ENCODE results near the gene DHX32.
"Not testable (repeated sequence)": the region's sequence is repeated elsewhere in the genome, so short reads cannot be mapped to it uniquely, and the experiment has no call there.

The DHX32 gene

DNA sequence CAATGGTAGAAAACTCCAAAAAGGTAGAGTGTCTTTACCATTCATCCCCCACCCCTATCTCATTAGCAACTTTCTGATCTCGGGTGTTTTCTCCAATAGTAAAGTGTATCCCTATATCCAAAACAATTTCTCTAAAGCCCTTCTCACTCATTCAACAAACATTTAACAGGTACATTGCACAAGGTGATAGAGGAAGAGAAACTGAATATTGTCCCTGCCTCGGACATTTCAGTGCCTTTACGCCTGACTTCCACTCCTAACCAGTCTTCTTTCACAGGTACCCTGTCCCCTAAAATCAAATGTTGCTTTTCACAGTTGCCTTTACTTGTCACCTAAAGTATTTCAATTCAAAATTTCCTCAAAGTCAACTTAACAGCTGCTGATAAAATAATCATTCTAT, 13.1 kb upstream of the DHX32 start:
- not testable (repeated sequence) for H3K4me2 ChIP-seq (ENCODE audit: low read length); DNase-seq; H3K9ac ChIP-seq (ENCODE audit: low read length); H3K4me1 ChIP-seq (ENCODE audit: control insufficient read depth, low read depth, low read length); H3K27ac ChIP-seq (ENCODE audit: low read depth, low read length); H2BK15ac ChIP-seq (replicated peaks; ENCODE audit: low read depth); H3K4me3 ChIP-seq (ENCODE audit: low read length); H4K8ac ChIP-seq (ENCODE audit: low read depth, low read length); H3K79me2 ChIP-seq (ENCODE audit: control insufficient read depth, insufficient read depth, low read length); H2AK5ac ChIP-seq (ENCODE audit: low read length); H3K56ac ChIP-seq (ENCODE audit: low read length); H3K79me1 ChIP-seq (ENCODE audit: low read length); H3K23ac ChIP-seq (ENCODE audit: low read length); H2BK5ac ChIP-seq (ENCODE audit: low read length); H3K18ac ChIP-seq (ENCODE audit: low read length); H3K36me3 ChIP-seq (ENCODE audit: control insufficient read depth, insufficient read depth, low read length); H3K4ac ChIP-seq (ENCODE audit: low read depth, low read length); H4K5ac ChIP-seq (ENCODE audit: low read length); H3K27me3 ChIP-seq (ENCODE audit: insufficient read depth, low read length, poor library complexity); H2BK120ac ChIP-seq (ENCODE audit: low read depth, low read length)
- WGBS (ENCODE audit: extremely low coverage, insufficient coverage, low lambda C conversion rate): no CpG with 5 or more reads among the region's 3 CpGs

DNA sequence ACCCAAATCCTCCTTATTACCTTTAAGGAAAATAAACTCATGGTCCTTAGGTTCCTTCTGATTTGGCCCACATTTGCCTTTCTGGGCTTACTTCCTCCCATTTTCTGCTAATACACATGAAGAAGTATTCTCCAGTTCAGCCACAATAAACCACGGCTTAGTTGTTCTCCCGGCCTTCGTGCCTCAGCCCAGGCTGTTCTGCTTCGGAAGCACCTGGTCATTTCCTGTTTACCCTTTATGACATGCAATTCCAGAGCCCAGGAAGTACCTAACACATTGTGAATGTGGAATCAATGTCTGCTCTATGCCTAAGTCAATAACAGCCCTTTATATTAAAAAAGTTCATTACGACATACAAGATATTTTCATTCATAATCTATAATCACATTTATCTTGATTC, 11.3 kb upstream of the DHX32 start:
- H3K23ac ChIP-seq (ENCODE audit: low read length); H3K4ac ChIP-seq (ENCODE audit: low read depth, low read length); H3K4me3 ChIP-seq (ENCODE audit: low read length); H2BK120ac ChIP-seq (ENCODE audit: low read depth, low read length); H3K36me3 ChIP-seq (ENCODE audit: control insufficient read depth, insufficient read depth, low read length); H4K5ac ChIP-seq (ENCODE audit: low read length); H3K27ac ChIP-seq (ENCODE audit: low read depth, low read length); H3K56ac ChIP-seq (ENCODE audit: low read length); H4K8ac ChIP-seq (ENCODE audit: low read depth, low read length); H2BK5ac ChIP-seq (ENCODE audit: low read length); H3K27me3 ChIP-seq (ENCODE audit: insufficient read depth, low read length, poor library complexity); H2BK15ac ChIP-seq (replicated peaks; ENCODE audit: low read depth); H3K18ac ChIP-seq (ENCODE audit: low read length); H3K9ac ChIP-seq (ENCODE audit: low read length); H3K4me2 ChIP-seq (ENCODE audit: low read length); H3K79me2 ChIP-seq (ENCODE audit: control insufficient read depth, insufficient read depth, low read length); H3K4me1 ChIP-seq (ENCODE audit: control insufficient read depth, low read depth, low read length); H2AK5ac ChIP-seq (ENCODE audit: low read length); H3K79me1 ChIP-seq (ENCODE audit: low read length): not testable (repeated sequence)
- WGBS (ENCODE audit: extremely low coverage, insufficient coverage, low lambda C conversion rate): no CpG with 5 or more reads among the region's 5 CpGs
- peak; percentile 22 for DNase-seq

DNA sequence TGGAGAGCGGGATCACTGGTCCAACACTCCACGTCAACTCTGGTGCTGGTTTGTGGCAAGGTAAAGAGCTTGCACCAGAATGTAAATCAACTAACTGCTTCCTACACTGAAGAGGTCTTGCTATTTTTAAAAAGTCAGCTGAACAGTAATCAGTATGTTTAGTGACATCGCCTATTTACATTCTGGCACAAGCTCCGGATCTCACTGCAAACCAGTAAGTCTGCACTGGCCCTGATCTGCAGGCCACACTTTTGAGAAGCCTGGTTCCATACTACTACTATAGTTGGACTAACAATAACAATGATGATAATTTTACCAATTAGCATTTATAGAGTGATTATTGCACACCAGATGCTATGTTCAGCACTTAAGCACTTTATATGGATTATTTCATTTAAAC, 8.3 kb upstream of the DHX32 start:
- not testable (repeated sequence) for DNase-seq; H3K56ac ChIP-seq (ENCODE audit: low read length); H3K36me3 ChIP-seq (ENCODE audit: control insufficient read depth, insufficient read depth, low read length); H3K4me2 ChIP-seq (ENCODE audit: low read length); H3K18ac ChIP-seq (ENCODE audit: low read length); H3K27me3 ChIP-seq (ENCODE audit: insufficient read depth, low read length, poor library complexity); H3K9ac ChIP-seq (ENCODE audit: low read length); H4K8ac ChIP-seq (ENCODE audit: low read depth, low read length); H3K27ac ChIP-seq (ENCODE audit: low read depth, low read length); H2AK5ac ChIP-seq (ENCODE audit: low read length); H2BK5ac ChIP-seq (ENCODE audit: low read length); H3K79me2 ChIP-seq (ENCODE audit: control insufficient read depth, insufficient read depth, low read length); H3K23ac ChIP-seq (ENCODE audit: low read length); H3K79me1 ChIP-seq (ENCODE audit: low read length); H3K4me3 ChIP-seq (ENCODE audit: low read length); H2BK120ac ChIP-seq (ENCODE audit: low read depth, low read length); H3K4ac ChIP-seq (ENCODE audit: low read depth, low read length); H3K4me1 ChIP-seq (ENCODE audit: control insufficient read depth, low read depth, low read length); H2BK15ac ChIP-seq (replicated peaks; ENCODE audit: low read depth); H4K5ac ChIP-seq (ENCODE audit: low read length)
- WGBS (ENCODE audit: extremely low coverage, insufficient coverage, low lambda C conversion rate): no CpG with 5 or more reads among the region's 4 CpGs

DNA sequence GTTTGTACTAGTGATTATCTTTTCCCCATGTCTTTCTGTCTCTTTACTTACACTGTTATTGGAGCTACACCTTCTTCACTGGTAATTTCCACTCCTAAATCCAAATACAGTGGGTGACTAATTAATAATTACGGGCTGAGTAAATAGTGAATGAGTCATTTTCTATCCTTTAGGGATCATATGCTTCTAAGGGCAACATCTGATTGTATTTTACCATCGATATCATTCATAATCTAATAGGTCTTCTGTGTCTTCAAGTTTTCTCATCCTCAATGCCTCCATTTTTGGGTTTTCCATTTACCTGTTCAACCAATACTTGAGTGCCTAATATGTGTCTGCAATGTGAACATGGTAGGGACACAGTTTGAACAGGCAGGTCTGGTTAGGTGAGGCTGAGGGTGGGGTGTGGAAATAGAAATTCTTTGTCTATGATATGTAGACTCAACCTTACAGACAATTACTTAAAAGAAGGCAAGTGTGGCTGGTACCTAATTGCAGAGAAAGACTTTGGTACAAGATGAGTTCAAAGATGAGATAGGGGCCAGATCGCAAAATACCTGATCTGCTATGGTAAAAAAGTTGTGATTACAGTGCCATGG, 5.9 kb upstream of the DHX32 start:
- H3K23ac ChIP-seq (ENCODE audit: low read length): no peak overlapping the region
- H3K4me2 ChIP-seq (ENCODE audit: low read length): no peak overlapping the region
- H2BK5ac ChIP-seq (ENCODE audit: low read length): no peak overlapping the region
- H3K27me3 ChIP-seq (ENCODE audit: insufficient read depth, low read length, poor library complexity): no peaks in the 10 kb centered on the region
- no CpG with 5 or more reads among the region's 3 CpGs for WGBS (ENCODE audit: extremely low coverage, insufficient coverage, low lambda C conversion rate)
- no peak overlapping the region for H3K56ac ChIP-seq (ENCODE audit: low read length)
- no peak for DNase-seq
- H2AK5ac ChIP-seq (ENCODE audit: low read length): no peak overlapping the region
- no peaks in the 10 kb centered on the region for H3K79me1 ChIP-seq (ENCODE audit: low read length)
- no peak overlapping the region for H3K4ac ChIP-seq (ENCODE audit: low read depth, low read length)
- no peak overlapping the region for H3K9ac ChIP-seq (ENCODE audit: low read length)
- no peak overlapping the region for H3K18ac ChIP-seq (ENCODE audit: low read length)
- no peak overlapping the region for H3K4me3 ChIP-seq (ENCODE audit: low read length)
- H3K36me3 ChIP-seq (ENCODE audit: control insufficient read depth, insufficient read depth, low read length): no peaks in the 10 kb centered on the region
- no peaks in the 10 kb centered on the region for H3K4me1 ChIP-seq (ENCODE audit: control insufficient read depth, low read depth, low read length)
- no peak overlapping the region for H2BK15ac ChIP-seq (replicated peaks; ENCODE audit: low read depth)
- H4K8ac ChIP-seq (ENCODE audit: low read depth, low read length): no peak overlapping the region
- H2BK120ac ChIP-seq (ENCODE audit: low read depth, low read length): no peak overlapping the region
- no peaks in the 10 kb centered on the region for H3K79me2 ChIP-seq (ENCODE audit: control insufficient read depth, insufficient read depth, low read length)
- no peak overlapping the region for H4K5ac ChIP-seq (ENCODE audit: low read length)
- H3K27ac ChIP-seq (ENCODE audit: low read depth, low read length): no peak overlapping the region

DNA sequence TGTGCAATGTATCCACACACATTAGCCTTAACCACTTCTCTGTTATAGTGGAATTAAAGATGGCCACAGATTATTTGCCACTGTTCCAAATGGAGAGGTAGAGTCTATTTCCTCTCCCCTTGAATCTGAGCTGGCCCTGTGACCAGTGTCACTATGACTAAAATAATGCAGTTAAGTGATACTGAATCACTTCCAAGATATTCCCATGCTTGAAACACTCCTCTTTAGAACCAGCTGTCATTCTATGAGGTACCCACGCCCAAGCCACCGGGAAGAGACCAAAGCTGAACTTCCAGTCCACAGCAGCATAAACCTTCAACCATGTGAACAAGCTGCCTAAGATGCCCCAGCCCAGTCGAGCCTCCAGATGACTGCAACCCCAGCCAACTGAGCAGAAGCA, 2.1 kb upstream of the DHX32 start:
- Histone ChIP-seq H3K4ac (ENCODE audit: low read depth, low read length) (no peak overlapping the region), H3K79me2 (ENCODE audit: control insufficient read depth, insufficient read depth, low read length) (no peaks in the 10 kb centered on the region), H3K4me1 (ENCODE audit: control insufficient read depth, low read depth, low read length) (peaks cover 6% of the 10 kb centered on the region), H2BK5ac (ENCODE audit: low read length) (no peak overlapping the region), H3K4me2 (ENCODE audit: low read length) (no peak overlapping the region), H3K4me3 (ENCODE audit: low read length) (no peak overlapping the region), H4K5ac (ENCODE audit: low read length) (no peak overlapping the region), H2BK15ac (replicated peaks; ENCODE audit: low read depth) (no peak overlapping the region), H3K27ac (ENCODE audit: low read depth, low read length) (no peak overlapping the region), H3K27me3 (ENCODE audit: insufficient read depth, low read length, poor library complexity) (no peaks in the 10 kb centered on the region), H4K8ac (ENCODE audit: low read depth, low read length) (no peak overlapping the region), H3K9ac (ENCODE audit: low read length) (no peak overlapping the region), H3K36me3 (ENCODE audit: control insufficient read depth, insufficient read depth, low read length) (no peaks in the 10 kb centered on the region), H3K18ac (ENCODE audit: low read length) (no peak overlapping the region), H2AK5ac (ENCODE audit: low read length) (no peak overlapping the region), H3K56ac (ENCODE audit: low read length) (no peak overlapping the region), H2BK120ac (ENCODE audit: low read depth, low read length) (no peak overlapping the region), H3K23ac (ENCODE audit: low read length) (no peak overlapping the region), H3K79me1 (ENCODE audit: low read length) (no peaks in the 10 kb centered on the region)
- DNase-seq: no peak
- no CpG with 5 or more reads among the region's 3 CpGs for WGBS (ENCODE audit: extremely low coverage, insufficient coverage, low lambda C conversion rate)

DNA sequence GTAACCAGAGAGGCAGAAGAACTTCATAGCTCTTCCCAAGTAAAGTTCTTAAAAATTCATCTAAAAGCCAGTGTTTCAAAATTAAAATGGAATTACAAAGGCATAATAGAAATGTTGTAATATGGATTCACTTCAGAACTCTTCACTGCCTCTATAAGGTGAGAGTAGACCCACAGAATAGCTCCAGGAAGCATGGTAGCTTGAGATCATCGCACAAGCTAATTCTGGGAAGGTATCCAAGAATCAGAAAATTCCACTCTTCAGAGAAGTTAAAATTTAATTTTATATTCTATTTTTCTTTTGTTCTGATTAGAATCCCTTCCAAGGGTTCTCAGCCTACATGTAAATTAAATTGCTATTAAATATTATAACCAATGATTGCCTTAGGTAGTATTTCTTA, 1.5 kb upstream of the DHX32 start:
- Histone ChIP-seq H4K8ac (ENCODE audit: low read depth, low read length) (no peak overlapping the region), H3K56ac (ENCODE audit: low read length) (no peak overlapping the region), H3K27ac (ENCODE audit: low read depth, low read length) (no peak overlapping the region), H3K9ac (ENCODE audit: low read length) (no peak overlapping the region), H3K23ac (ENCODE audit: low read length) (no peak overlapping the region), H2BK120ac (ENCODE audit: low read depth, low read length) (no peak overlapping the region), H3K36me3 (ENCODE audit: control insufficient read depth, insufficient read depth, low read length) (no peaks in the 10 kb centered on the region), H3K4me2 (ENCODE audit: low read length) (no peak overlapping the region), H2BK15ac (replicated peaks; ENCODE audit: low read depth) (no peak overlapping the region), H3K79me1 (ENCODE audit: low read length) (no peaks in the 10 kb centered on the region), H3K4ac (ENCODE audit: low read depth, low read length) (no peak overlapping the region), H3K27me3 (ENCODE audit: insufficient read depth, low read length, poor library complexity) (no peaks in the 10 kb centered on the region), H3K4me3 (ENCODE audit: low read length) (no peak overlapping the region), H3K79me2 (ENCODE audit: control insufficient read depth, insufficient read depth, low read length) (no peaks in the 10 kb centered on the region), H3K4me1 (ENCODE audit: control insufficient read depth, low read depth, low read length) (peaks cover 6% of the 10 kb centered on the region), H3K18ac (ENCODE audit: low read length) (no peak overlapping the region), H2BK5ac (ENCODE audit: low read length) (no peak overlapping the region), H2AK5ac (ENCODE audit: low read length) (no peak overlapping the region), H4K5ac (ENCODE audit: low read length) (no peak overlapping the region)
- no peak for DNase-seq
- WGBS (ENCODE audit: extremely low coverage, insufficient coverage, low lambda C conversion rate): no CpG with 5 or more reads among the region's 1 CpG
